HS-5 (cell line): Measurements from ENCODE around the gene RPLP1.
"Not testable (repeated sequence)": the region's sequence is repeated elsewhere in the genome, so short reads cannot be mapped to it uniquely, and the experiment has no call there.

Experiments used
- DNase-seq: peaks from one replicate; pipeline ENCODE4 v3.0.0-alpha.2; 2012; ENCODE audit warnings: low read depth

Gene RPLP1

DNA sequence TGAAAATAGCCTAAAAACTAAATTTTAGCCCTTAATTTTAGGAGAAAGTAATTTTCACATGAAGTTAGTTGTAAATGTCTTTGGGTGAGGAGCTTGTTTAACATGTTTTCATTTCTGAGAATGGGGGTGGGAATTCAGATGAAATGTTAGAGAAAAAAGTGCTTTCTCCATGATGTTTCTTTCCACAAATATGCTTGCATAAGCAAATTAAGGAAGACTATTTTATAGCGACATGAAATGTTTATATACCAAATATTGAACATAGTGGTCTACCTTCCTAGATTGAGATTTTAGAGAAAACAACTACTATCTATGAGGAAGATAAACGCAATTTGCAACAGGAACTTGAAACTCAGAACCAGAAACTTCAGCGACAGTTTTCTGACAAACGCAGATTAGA, 13.0 kb upstream of the RPLP1 start:
- DNase-seq, result no peak

DNA sequence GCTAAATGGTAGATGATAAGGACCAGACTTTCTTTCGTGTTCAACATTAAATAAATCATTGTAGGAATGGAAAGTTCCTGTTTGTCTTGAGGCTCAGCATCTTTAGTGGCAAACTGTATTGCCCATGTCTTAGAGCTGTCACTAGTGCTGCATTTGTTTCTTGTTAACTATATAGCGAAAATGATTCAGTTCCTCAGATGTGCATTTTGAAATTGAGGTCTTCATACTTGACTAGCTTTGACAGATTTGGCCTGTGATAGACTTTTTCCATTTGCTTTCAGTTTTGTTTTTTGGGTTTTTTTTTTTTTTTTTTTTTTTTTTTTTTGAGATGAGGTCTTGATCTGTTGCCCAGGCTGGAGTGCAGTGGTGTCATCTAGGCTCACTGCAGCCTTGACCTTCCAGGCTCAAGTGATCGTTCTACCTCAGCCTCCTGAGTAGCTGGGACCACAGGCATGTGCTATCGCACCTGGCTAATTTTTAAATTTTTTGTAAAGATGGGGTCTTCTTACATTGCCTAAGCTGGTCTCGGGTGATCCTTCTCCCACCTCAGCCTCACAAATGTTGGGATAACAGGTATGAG, 9.5 kb upstream of the RPLP1 start:
- no peak for DNase-seq

DNA sequence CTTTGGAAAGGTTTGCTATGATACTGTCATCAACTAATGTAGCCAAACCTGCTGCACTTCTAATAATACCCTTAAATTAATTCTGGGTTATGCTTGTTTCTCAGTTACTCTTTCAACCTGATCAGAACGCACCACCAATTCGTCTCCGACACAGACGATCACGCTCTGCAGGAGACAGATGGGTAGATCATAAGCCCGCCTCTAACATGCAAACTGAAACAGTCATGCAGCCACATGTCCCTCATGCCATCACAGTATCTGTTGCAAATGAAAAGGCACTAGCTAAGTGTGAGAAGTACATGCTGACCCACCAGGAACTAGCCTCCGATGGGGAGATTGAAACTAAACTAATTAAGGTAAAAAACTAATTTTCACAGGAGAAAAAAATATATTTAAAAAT, 7.9 kb upstream of the RPLP1 start:
- DNase-seq, result no peak

DNA sequence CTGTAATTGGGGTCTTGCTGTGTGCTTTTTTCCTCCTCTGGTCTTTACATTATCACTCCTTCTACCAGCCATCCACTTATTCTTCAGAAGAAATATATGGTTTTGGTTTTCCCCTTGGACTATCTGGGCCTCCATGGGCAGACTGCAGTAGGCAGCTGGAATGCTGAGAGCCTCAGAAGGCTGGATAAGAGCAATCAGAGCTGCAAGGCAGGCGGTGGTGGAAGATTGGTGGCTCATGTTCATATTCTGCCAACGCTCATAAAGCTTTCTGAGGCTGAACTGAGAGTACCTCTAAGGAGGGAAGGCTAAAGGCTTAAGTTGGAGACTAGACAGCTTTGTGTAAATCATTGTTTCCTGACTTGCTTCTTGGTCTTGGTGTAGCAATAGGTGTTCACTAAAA, 5.7 kb upstream of the RPLP1 start:
- no peak for DNase-seq

DNA sequence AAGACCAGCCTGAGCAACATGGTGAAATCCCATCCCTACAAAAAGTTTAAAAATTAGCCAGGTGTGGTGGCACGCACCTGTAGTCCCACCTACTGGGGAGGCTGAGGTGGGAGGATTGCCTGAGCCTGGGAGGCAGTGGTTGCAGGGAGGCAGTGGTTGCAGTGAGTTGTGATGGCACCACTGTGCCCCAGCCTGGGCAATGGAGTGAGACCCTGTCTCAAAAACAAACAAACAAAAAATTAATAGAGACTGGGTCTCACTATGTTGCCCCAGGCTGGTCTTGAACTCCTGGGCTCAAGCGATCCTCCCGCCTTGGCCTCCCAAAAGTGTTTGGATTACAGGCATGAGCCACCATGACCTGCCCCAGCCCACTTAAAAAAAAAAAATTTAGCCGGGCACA, 2.4 kb upstream of the RPLP1 start:
- not testable (repeated sequence) for DNase-seq

DNA sequence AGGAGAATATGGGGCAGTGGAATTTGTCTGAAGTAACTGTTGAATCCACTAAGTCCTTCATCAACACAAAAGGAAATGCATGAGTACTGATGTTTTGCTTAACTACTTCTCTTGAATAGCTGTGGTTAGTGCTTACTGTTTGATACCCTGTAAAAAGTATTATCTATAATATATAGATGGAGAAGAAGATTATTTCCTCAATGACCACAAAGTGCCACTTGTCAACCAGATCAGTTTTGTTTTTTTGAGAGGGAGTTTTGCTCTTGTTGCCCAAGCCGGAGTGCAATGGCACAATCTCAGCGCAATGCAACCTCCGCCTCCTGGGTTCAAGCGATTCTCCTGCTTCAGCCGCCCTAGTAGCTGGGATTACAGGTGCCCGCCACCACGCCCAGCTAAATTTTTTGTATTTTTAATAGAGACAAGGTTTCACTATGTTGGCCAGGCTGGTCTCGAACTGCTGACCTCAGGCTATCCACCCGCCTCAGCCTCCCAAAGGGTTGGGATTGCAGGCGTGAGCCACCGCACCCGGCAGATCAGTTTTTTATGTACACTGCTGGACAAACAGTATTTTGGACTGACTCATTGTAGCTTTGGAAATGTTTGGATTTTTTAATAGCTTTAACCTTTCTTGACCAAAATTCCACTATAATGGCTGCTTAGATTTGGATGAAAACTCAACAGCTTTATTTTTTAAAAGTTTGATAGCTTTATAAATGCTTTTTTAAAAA, 1.5 kb upstream of the RPLP1 start:
- no peak for DNase-seq

DNA sequence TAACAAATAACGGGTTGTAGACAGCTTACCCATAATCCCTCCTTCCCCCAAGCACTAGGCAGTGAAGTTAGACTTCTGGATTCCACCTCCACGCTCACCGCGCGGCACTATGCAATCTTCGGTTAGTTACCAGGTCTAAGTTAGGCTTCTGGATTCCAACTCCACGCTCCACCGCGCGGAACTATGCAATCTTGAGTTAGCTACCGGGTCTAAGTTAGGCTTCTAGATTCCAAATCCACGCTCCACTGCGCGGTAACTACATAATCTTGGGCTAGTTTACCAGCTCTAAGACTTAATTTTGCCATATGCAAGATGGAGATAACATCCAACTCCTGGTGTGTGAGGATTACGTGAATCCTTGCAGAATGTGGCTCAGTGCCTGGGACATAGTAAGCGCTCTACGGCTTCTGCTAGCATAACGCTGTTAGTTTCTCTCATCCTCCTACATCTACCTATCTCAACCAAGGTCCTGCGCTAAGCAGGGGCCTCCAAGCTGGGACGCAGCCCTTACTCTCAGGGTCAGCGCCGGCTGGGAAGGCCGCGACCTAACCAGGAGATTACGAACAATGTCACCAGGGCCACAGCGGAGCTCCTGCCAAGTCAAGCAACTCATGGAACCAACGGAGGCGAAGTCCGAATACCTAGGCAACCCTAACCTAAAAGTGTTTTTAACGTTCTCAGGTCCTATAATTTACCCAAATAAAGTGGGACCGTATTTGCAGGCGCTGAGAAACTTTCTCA, 497 bp upstream of the RPLP1 start:
- DNase-seq, result no peak

DNA sequence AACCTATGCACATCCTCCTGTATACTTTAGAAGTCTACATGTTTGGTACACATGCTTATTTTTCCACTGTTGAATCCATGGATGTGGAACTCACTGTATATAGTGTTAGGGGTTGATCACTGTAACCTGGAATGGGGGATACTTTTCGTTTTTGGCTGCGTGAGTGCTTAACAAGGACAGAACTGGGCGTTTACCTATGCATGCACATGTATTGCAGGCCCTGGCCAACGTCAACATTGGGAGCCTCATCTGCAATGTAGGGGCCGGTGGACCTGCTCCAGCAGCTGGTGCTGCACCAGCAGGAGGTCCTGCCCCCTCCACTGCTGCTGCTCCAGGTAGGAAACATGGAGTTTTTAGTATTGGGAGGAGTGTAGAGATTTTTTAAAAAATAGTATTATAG, 2.3 kb downstream of the RPLP1 start:
- no peak for DNase-seq

DNA sequence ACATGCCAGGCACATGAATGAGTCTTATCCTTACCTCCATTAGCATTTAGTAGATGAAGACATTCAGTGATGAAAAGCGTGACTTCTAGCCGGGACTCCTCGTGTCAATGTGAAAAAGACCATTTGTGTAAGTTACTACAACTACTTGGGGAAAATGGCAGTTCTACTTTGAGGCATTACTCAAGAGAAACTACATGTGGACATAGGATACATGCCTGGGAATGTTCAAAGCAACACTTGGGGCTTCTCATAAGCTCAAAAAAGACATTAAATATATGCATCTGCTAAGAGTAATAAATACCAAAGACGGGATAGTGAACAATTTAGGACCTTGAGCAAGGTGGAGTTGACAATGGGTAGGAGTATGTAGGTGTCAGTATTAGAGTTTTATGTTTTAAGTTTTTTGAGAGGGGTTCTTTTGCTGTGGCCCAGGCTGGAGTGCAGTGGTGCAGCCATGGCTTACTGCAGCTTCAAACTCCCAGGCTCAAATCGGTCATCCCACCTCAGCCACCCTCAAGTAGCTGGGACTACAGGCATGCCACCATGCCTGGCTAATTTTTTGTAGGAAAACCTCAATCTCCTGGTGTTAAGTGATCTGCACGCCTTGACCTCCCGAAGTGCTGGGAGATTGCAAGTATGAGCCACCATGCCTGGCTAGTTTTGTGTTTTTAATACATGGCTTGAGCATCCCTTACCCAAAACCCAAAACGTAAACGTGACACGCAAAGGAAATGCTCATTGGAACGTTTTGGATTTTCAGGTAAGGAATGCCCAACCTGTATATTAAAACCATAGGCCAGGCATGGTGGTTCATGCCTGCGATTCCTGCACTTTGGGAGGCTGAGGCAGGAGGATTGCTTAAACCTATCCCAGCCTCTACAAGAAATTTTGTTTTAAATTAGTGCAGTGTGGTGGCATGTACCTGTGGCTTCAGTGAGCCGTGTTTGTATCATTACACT, 3.9 kb downstream of the RPLP1 start:
- no peak for DNase-seq

DNA sequence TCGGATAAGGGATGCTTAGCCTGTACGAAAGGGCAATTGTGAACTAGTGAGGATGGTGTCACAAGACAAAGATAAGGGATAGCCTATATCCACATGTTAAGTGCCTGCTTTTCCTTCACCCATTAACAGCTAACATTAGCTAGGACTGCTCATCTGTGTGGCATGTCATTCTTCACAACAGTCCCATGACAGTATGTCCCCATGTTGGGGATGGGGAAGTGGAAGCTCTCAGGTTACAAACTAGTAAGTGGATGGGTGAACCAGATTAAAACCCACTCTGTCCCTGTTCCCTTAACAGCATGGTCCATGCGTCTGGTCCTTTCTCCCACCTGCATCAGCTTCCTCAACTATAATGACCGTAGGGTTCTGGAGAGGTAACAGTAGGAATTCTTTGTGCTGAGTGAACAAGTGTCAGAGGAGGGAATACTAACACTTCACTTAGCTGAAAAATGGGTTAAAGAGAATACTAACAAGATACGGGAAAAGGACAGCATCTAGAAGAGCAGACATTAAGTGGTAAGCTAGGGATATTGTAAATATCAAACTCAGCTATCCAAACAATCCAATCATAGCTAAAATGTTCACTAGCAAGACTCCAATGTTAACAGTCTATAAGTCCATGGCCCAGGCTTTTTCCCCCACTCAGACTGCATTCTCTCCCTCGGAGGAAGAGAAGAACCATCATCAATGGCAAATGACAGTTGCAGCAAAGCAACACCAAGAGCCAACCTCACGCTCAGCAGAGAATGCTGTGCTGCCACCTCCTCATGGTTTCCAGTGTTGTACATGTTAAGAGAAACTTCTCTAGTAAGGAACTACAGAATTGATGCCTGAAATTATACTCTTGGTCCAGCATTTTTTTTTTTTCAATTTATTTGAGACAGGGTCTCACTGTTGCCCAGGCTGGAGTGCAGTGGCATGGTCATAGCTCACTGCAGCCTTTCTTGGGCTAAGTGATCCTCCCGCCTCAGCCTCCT, 5.0 kb downstream of the RPLP1 start:
- DNase-seq, result no peak

DNA sequence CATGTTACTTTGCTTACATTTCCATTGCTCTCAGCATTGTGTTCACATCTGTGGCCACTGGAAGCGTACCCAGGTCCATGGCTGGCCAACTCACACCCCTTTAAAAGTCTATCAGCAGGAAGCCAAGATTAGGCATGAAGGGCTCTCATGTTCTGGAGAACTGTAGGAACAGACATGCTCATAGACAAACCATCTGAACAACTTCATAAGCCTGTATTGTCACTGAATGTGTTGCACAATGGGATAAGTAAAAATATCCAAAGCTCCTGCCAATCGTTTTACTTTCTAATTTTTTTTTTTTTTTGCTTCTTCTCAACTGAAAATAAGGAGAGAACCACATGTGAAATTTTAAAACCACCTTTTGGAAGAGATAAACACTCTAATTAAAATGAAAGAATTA, 6.4 kb downstream of the RPLP1 start:
- DNase-seq, result no peak

DNA sequence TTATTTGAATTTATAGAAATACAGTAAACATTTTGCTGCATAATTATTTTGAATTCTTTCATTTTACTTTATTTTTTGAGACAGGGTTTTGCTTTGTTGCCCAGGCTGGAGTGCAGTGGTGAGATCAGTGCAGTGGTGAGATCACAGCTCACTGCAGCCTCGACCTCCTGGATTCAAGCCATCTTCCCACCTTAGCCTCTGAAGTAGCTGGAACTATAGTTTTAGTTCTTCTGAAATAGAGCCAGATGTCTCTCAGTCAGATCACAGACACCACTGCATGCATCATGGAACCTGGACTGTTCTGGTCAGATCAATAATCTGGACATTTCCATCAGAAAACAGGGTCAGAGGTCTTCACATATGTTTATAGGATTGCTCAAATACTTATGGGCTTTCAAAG, 7.9 kb downstream of the RPLP1 start:
- no peak for DNase-seq

DNA sequence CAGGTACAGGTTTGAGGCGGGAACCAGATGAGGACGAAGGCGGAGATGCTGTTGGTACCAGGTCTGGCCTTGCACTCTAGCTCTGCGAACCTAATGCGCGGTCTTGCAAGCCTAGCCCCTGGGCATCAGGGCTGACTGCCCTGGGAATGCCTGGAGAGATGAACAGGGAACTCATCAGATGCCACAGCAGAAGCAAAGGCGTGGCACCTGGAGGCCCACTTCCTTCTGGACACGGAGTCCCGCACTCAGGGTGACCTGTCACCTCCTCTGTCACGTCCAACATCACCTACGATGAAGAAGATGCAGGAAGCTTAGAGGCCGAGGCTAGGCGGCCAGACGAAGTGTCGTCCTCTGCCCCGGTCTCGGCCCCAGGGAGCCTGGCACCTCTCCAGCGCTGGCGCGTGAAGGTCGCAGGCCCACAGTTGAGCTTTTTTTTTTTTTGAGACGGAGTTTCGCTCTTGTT, 9.4 kb downstream of the RPLP1 start:
- no peak for DNase-seq

DNA sequence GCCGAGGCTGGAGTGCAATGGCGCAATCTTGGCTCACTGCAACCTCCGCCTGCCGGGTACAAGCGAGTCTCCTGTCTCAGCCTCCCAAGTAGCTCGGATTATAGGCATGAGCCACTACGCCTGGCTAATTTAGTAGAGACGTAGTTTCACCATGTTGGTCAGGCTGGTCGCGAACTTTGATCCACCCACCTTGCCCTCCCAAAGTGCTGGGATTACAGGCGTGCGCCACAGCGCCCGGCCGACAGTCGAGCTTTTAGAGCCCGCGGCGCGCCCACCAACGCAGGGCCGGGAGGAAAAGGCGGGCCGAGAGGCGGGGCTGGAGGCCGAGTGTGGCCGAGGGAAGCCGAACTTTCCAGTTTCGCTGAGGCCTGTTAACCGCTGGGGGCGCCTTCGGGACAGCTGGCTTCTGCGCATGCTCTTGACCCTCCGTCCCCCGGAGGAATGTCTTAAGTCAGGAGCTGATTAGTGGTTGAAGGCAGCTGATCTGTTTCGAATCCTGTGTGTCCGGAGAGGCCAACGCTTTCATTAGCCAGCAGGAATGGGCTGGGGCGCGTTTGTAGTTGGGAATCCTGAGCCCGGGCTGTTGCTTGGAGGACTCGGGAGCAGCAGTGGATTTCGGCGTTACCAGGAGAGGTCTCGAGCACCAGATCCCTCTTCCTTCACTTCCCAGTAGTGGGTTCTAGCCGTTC, 10.0 kb downstream of the RPLP1 start:
- DNase-seq, result peak; percentile 92

DNA sequence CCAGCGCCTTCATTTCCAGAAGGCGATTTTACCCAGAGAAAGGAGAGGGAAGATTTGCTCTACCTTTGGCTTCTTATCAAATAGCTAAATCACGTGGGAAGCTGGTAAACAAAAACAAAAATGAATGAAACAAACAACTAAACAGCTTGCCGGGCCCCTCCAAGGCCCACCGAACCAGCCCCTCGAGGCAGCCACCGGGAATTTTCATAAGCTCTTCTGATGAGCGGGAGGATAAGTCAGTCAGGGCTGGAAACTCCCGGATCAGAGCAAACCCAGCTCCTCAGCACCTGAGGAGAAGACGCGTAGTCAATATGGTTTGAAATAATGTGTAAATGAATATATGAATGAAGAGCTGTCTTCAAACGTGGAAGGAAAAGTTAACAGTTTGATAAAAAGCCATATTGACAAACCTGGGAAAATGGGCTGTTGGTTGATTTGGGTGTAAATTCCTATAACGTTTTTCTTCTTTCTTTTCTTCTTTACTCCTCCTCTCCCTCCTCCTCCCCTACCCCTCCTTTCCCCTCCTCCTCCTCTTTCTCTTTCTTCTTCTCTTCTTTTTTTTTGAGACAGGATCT, 10.7 kb downstream of the RPLP1 start:
- no peak for DNase-seq

DNA sequence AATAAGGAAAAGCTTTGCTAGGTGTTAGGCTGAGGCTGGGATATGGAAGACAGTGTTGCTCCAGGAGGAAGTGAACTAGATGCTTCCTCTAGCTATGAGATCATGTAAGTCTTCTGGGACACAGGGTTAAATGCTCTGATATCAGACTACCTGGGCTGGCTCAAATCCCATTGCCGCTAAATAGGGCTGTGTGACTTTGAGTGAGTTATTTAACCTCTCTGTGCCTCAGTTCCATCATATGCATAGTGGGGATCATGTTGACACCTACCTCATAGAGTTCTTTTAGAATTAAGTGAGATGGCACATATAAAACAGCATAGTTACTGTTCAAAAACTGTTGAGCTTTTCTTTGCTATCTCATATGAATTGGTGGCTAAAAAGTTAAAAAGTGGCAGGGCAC, 12.6 kb downstream of the RPLP1 start:
- no peak for DNase-seq

DNA sequence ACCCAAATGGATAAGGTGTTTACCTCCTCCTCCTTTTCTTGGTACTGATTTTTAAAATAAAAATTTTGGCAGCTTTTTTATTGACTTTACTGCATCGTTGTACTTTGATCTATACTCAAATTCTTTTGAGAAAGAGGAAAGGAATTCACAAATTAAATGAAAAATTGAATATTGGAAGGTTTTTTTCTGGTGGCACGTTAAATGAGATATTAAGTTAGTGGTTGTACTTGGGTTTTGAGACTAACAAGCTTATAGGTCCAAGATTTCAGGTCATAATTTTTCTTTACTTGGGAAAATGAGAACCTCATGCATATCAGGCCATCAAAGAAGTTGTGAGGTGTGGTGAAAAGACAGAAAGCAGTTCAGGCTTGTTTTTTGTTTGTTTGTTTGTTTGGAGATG, 14.1 kb downstream of the RPLP1 start:
- DNase-seq, result no peak

DNA sequence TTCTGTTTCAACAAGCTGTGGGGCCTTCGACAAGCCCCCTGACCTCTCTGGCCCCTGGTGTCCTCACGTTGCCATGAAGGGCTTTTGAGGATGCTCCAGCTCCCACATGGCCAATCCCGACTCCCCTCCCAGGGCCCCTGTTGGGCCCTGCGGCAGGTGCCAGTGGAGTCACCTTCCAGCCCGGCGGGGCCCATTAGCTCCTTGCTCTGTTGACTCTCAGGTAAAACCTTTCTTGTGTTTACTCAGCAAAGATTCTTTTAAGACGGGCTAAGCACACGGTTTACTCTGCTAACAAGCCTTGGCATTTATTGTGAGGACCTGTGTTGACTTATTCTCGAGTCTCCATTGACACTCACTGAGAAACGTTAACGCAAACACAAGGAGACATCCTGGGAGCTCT, 15.0 kb downstream of the RPLP1 start:
- DNase-seq, result no peak

DNA sequence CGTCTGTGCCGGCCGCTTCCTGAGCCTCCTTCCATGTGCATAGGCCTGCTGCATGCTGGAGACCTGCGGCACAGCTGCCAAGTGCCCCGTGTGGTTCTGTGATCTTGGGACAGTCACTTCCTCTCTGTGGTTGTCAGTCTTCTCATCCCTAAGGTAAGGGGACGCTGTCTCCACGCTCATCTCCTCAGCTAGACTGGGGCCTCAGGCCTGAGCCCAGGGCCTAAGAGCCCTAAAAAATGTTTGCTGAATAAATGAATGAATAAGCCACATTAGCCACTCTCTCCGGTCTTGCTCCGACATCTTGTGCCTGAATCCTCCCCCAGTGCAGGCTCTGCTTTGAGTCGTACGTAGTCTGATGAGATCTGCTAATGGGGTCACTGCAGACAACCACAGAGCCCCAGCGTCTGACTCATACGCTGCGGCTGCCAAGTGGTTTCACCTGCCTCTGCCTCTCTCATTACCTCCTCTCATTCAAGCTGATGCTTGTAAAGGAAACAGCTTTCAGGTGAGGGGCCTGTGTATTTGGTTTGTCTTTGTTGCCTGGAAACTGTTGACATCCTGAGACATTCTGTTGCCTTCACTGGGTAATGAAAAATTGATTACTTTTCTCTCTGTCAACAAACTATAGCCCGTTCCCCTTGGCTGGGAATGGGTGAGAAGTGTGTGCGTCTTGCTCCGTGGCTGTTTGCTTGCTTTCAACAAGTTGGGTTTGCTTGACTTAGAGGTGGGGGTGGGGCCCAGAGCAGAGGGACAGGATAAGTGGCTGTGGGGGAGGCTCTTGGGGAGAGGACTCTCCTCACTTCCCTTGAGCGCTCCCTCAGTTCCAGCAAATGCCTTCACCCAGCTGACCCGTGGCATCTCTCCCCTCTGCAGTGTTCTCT, 15.9 kb downstream of the RPLP1 start:
- no peak for DNase-seq
